ENCODE data around the gene CAP1.

- TF ChIP-seq CTCF (IDR thresholded peaks at IDR 0.05) (no peak), POLR2A (IDR thresholded peaks at IDR 0.05) (no peak)
These were observed 34.7 kb downstream of the CAP1 start for GRCh38 chr1:40075266-40075665.
